Midbrain (tissue), 1 donor: ENCODE measurements around the gene NBEAL2.

ENCODE experiments used
- DNase-seq: peaks from one replicate; lab custom pipeline; 2025; lab: John Stamatoyannopoulos, UW

NBEAL2 gene

GRCh38 chr3:47000198-47000815 is 20.8 kb downstream of the NBEAL2 start:
- no peak for DNase-seq

GRCh38 chr3:47000922-47001730 is 21.7 kb downstream of the NBEAL2 start:
- no peak for DNase-seq

GRCh38 chr3:47001731-47002170 is 22.3 kb downstream of the NBEAL2 start:
- no peak for DNase-seq

GRCh38 chr3:47002171-47003055 is 22.9 kb downstream of the NBEAL2 start:
- no peak for DNase-seq

- no peak for DNase-seq
Measured at GRCh38 chr3:47003056-47003410, 23.6 kb downstream of the NBEAL2 start.

GRCh38 chr3:47003461-47004368 is 24.2 kb downstream of the NBEAL2 start:
- DNase-seq: no peak

GRCh38 chr3:47004369-47005211 is 25.1 kb downstream of the NBEAL2 start:
- no peak for DNase-seq

GRCh38 chr3:47005212-47006144 is 26.0 kb downstream of the NBEAL2 start:
- no peak for DNase-seq

GRCh38 chr3:47006145-47006651 is 26.7 kb downstream of the NBEAL2 start:
- no peak for DNase-seq

- no peak for DNase-seq
Measured at GRCh38 chr3:47007001-47007400, 27.5 kb downstream of the NBEAL2 start.

GRCh38 chr3:47007482-47008233 is 28.2 kb downstream of the NBEAL2 start:
- DNase-seq: no peak

GRCh38 chr3:47008234-47008796 is 28.8 kb downstream of the NBEAL2 start:
- DNase-seq: no peak

- DNase-seq: no peak
Measured at GRCh38 chr3:47008851-47009224, 29.4 kb downstream of the NBEAL2 start.

GRCh38 chr3:47009225-47010110 is 30.0 kb downstream of the NBEAL2 start:
- peak; percentile 94 for DNase-seq

- no peak for DNase-seq
Measured at GRCh38 chr3:47010111-47010712, 30.7 kb downstream of the NBEAL2 start.

GRCh38 chr3:47010910-47011309 is 31.4 kb downstream of the NBEAL2 start:
- DNase-seq: no peak

GRCh38 chr3:47011371-47011770 is 31.9 kb downstream of the NBEAL2 start:
- no peak for DNase-seq
